KOPT-K1 (cell line): Measurements from ENCODE around the gene TXNIP.

Experiments used
- H3K27ac ChIP-seq: fragments of 200-600 bp; sonication (generic); 2 replicates; pipeline ENCODE4 v1.5.1; 2016; ENCODE audit warnings: antibody characterized with exemption, mild to moderate bottlenecking, low read depth, low read length; ENCODE audit not compliant: poor library complexity, severe bottlenecking
- H3K36me3 ChIP-seq: fragments of 200-600 bp; sonication (generic); 2 replicates; pipeline ENCODE4 v1.5.1; 2017; ENCODE audit warnings: antibody characterized with exemption, mild to moderate bottlenecking, low read length, moderate library complexity; ENCODE audit not compliant: insufficient read depth
- H3K9me3 ChIP-seq: fragments of 200-600 bp; sonication (generic); 2 replicates; pipeline ENCODE4 v1.5.1; 2017; ENCODE audit warnings: antibody characterized with exemption, low read length, mild to moderate bottlenecking; ENCODE audit not compliant: insufficient read depth, poor library complexity, severe bottlenecking

The TXNIP gene

GRCh38 chr1:146020058-146021049 lies 24.0 kb upstream of the TXNIP start:
- H3K27ac ChIP-seq = no peak overlapping the region
- no peaks in the 10 kb centered on the region for H3K36me3 ChIP-seq

DNA sequence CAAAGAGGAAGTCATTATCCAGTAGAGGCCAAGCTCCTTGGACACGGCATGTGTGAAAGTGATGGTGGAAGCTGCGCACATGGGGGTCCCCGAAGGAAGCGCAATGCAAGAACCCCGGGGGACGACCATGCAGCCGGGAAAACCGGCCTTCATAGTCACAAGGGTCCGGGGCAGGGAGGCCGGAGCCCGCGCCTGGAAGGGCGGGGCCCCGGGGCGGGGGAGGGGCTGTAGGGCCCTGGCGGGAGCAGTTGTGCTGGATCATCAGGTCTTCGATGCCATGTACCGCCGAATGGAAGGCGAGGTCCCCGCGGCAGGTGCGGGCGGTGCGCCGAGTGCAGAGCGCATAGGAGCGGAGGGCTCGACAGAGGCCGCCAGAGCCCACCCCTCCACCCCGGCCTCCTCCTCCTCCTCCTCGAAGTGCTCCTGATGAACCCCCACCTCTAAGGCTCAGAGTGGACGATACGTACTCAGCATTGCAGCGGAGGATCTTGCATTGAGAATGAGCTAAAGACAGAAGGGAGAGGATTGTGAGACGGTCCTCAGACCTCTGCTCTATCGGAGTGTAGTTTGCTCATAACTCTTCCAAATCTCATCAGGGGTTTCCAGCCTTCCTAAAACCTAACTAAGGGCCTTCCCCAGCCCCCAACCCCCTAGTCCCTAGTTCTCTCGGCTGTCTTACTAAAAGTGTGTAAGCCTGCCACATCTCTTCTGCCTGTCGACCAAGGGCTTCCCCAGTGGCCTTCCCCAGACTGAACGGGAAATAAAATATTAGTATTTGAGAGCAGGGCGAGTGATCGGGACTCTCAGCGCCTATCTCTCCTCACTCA lies 23.1 kb upstream of the TXNIP start:
- no peaks in the 10 kb centered on the region for H3K9me3 ChIP-seq
- H3K27ac ChIP-seq = no peak overlapping the region
- H3K36me3 ChIP-seq = no peaks in the 10 kb centered on the region

More at GRCh38 chr1:146020058-146021049, 24.0 kb upstream of the TXNIP start:
- H3K9me3 ChIP-seq = no peaks in the 10 kb centered on the region

- no peak overlapping the region for H3K27ac ChIP-seq
- H3K9me3 ChIP-seq = no peaks in the 10 kb centered on the region
- H3K36me3 ChIP-seq = no peaks in the 10 kb centered on the region
These were observed 20.5 kb upstream of the TXNIP start for GRCh38 chr1:146016891-146017290.

GRCh38 chr1:146013559-146013922 lies 17.2 kb upstream of the TXNIP start:
- Histone ChIP-seq H3K27ac (no peak overlapping the region), H3K36me3 (no peaks in the 10 kb centered on the region), H3K9me3 (no peaks in the 10 kb centered on the region)

- no peak overlapping the region for H3K27ac ChIP-seq
- no peaks in the 10 kb centered on the region for H3K36me3 ChIP-seq
- H3K9me3 ChIP-seq = no peaks in the 10 kb centered on the region
These were observed 16.6 kb upstream of the TXNIP start for GRCh38 chr1:146012703-146013558.

DNA sequence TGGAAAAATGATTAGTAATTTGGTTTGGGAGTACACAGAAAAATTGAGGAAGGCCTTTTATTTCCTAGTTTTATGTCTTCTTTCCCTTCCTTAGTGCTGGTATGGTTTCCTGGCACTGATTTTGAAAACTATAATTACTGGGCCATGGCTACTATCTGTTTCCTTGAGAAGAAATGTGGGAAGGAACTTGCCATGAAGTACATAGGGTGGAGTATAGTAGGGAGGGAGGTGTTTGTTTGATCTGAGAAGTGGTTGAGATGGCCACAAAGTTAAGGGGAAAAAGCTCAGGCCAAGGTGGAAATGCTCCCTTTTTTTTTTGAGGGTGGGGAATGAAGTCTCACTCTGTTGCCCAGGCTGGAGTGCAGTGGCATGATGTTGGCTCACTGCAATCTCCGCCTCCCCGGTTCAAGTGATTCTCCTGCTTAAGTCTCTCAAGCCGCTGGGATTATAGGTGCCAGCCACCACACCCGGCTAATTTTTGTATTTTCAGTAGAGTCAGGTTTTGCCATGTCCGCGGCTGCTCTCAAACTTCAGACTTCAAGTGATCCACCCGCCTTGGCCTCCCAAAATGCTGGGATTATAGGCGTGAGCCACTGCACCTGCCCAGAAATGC lies 13.9 kb upstream of the TXNIP start:
- Histone ChIP-seq H3K27ac (no peak overlapping the region), H3K9me3 (no peaks in the 10 kb centered on the region), H3K36me3 (no peaks in the 10 kb centered on the region)

- H3K9me3 ChIP-seq = no peaks in the 10 kb centered on the region
- H3K27ac ChIP-seq = peak overlapping the region; percentile 62
- no peaks in the 10 kb centered on the region for H3K36me3 ChIP-seq
These were observed 11.2 kb upstream of the TXNIP start for GRCh38 chr1:146007489-146008133.

DNA sequence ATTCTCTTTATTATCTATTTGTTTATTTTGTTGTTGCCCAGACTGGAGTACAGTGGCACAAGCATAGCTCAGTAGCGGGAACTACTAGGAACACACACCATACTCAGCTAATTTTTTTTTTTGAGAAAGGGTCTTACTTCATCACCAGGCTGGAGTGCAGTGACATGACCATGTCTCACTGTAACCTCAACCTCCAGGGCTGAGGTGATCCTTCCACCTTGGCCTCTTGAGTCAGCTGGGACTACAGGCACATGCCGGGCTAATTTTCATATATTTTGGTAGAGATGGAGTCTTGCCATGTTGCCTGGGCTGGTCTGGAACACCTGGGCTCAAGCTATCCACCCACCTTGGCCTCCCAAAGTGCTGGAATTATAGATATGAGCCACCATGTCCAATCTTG lies 5.3 kb upstream of the TXNIP start:
- H3K27ac ChIP-seq = no peak overlapping the region

DNA sequence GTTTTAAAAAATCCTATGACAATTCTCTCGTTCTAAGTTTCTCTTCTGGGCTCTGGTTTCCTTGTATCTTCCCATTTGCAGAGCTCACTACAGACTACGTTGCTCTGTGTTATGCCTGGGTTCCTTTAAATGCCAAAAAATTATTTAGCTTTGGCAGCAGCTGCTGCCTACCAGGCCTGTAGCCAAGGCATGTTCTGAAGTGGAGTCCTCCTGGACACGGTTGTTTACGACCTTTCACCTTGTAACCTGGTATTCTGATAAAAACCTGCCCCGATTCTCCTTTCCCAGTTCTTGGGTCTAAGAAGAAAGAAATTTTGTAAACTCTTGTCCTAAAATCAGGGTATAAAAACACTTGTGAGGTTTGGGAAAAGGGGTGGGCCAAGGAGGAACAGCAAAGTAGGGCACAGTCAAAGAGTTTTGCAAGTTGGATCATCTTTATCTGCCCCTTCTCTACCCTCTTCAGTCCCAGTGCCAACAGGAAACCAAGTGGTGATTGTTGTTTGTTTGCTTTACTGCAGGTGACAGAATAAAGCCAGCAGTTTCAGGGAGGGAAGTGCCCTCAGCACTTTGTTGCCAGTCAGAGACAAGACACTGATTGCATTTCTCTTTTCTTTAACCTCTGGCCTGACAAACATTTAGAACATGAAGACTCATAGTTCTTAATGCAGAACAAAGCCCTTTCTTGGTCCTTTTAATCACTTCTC lies 3.1 kb upstream of the TXNIP start:
- Histone ChIP-seq H3K9me3 (no peaks in the 10 kb centered on the region), H3K36me3 (peaks cover 8% of the 10 kb centered on the region), H3K27ac (peak overlapping the region; percentile 18)

More for the DNA sequence above, 5.3 kb upstream of the TXNIP start:
- no peaks in the 10 kb centered on the region for H3K36me3 ChIP-seq
- H3K9me3 ChIP-seq = no peaks in the 10 kb centered on the region

DNA sequence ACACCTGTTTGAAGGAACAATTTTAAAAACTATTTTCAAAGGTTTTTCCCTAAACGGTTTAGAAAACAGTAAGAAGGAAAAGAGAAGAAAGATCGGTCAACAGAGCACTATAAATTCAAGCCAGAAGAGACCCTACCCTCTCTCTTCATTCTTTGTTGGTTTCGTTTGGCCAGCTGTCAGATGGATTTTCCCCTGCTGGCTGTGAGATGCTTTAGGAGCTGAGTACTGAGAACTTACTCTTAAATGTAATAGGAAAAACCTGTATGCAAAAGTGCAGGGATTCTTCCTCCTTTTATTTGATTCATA lies 1.3 kb upstream of the TXNIP start:
- Histone ChIP-seq H3K36me3 (peaks cover 26% of the 10 kb centered on the region), H3K27ac (peak overlapping the region; percentile 90), H3K9me3 (no peaks in the 10 kb centered on the region)

GRCh38 chr1:145997016-145997717 lies 788 bp upstream of the TXNIP start:
- Histone ChIP-seq H3K36me3 (peaks cover 29% of the 10 kb centered on the region), H3K27ac (peak overlapping the region; percentile 90), H3K9me3 (no peaks in the 10 kb centered on the region)

DNA sequence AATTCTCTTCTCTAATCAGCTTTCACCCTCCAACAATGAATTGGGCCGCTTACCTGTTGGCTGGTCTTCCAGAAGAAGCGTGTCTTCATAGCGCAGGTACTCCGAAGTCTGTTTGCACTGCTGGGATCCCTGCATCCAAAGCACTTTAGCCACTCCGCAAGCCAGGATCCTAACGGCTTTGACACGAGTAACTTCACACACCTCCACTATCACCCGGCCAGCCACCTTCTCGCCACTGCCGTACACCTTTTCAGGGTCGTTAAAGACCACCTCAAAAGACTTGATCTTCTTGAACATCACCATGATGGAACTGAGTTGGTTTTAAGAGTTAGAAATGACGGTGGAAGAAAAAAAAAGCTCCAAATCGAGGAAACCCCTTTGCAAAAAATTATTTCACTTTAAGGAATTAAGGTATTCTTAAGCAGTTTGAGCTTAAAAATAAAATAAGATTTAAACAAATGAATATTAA lies 381 bp downstream of the TXNIP start:
- Histone ChIP-seq H3K36me3 (peaks cover 29% of the 10 kb centered on the region), H3K27ac (peak overlapping the region; percentile 90), H3K9me3 (no peaks in the 10 kb centered on the region)
